ENCODE measurements around the gene OR2T3. TPM values are rescaled to one million over a fixed set of nuclear protein-coding genes. Genes with fewer than 3 reads are reported as not detected.
A peak's percentile ranks its signal among the peaks of the same experiment; 100 is the strongest.
"Not testable (repeated sequence)": the region's sequence is repeated elsewhere in the genome, so short reads cannot be mapped to it uniquely, and the experiment has no call there.

The OR2T3 gene
- total and polyA plus RNA-seq, 2 of the 8 experiments (the other 6 are each of a cell fraction or from before 2014, with no cell fraction given): not detected

GRCh38 chr1:248507773-248508172 is 34.6 kb downstream of the OR2T3 start, which contains the start of gene OR2G6:
Gene OR2G6 (plus strand): TSS chr1:248508073. CDS start chr1:248521647, 13,574 bp downstream.
- H3K27ac ChIP-seq (ENCODE audit: low read depth, low read length); H4K20me1 ChIP-seq (replicated peaks in 1 of 2; ENCODE audit: control insufficient read depth in 1 of 2, insufficient read depth in 2 of 2, low read length in 2 of 2); H3K79me2 ChIP-seq (ENCODE audit: control insufficient read depth in 1 of 2, insufficient read depth in 2 of 2, low read length in 2 of 2); H3K14ac ChIP-seq (ENCODE audit: insufficient read length); H2AFZ ChIP-seq (ENCODE audit: low read length); DNase-seq (ENCODE audit: low read depth in 1 of 2, low spot score in 2 of 2); H2BK12ac ChIP-seq (ENCODE audit: low read depth, low read length); H3K79me1 ChIP-seq (ENCODE audit: low read depth, low read length); H3K23me2 ChIP-seq (ENCODE audit: low read depth, low read length); H3K23ac ChIP-seq (ENCODE audit: insufficient read length); H3K27me3 ChIP-seq (replicated peaks in 1 of 4; ENCODE audit: control insufficient read depth in 3 of 4, extremely low read depth in 1 of 4, insufficient read depth in 3 of 4, low read length in 3 of 4); H2AK5ac ChIP-seq (ENCODE audit: low read depth, low read length); H3K36me3 ChIP-seq (ENCODE audit: control insufficient read depth in 2 of 4, insufficient read depth in 4 of 4, low read length in 3 of 4); H3K56ac ChIP-seq (replicated peaks; ENCODE audit: insufficient read length, low read depth, low read length); H4K91ac ChIP-seq (replicated peaks; ENCODE audit: insufficient read length, low read length); H3K4me2 ChIP-seq (ENCODE audit: insufficient read depth in 1 of 2, low read depth in 2 of 2, low read length in 2 of 2); CTCF ChIA-PET (ENCODE audit: partially characterized antibody); H3K9me3 ChIP-seq (ENCODE audit: insufficient read depth in 2 of 2, low read depth in 1 of 2, low read length in 1 of 2); H3K4me3 ChIP-seq (ENCODE audit: extremely low read depth in 1 of 4, insufficient read depth in 2 of 4, low read depth in 3 of 4, low read length in 4 of 4); H4K8ac ChIP-seq (ENCODE audit: extremely low read depth, insufficient read depth, low read length); H2BK5ac ChIP-seq (ENCODE audit: low read depth, low read length); H3K18ac ChIP-seq (ENCODE audit: extremely low read depth, low read length); H2BK20ac ChIP-seq (ENCODE audit: low read length); H2BK120ac ChIP-seq (replicated peaks; ENCODE audit: low read depth, low read length); H3K9ac ChIP-seq (replicated peaks in 1 of 4; ENCODE audit: extremely low read depth in 1 of 4, low read depth in 3 of 4, low read length in 3 of 4); H3K4ac ChIP-seq (replicated peaks; ENCODE audit: insufficient read length, low read depth, low read length); H2BK15ac ChIP-seq (ENCODE audit: low read length); H4K5ac ChIP-seq (ENCODE audit: insufficient read length, low read depth, low read length); POLR2A ChIA-PET (ENCODE audit: partially characterized antibody); H3K4me1 ChIP-seq (replicated peaks in 1 of 4; ENCODE audit: control insufficient read depth in 3 of 4, insufficient read depth in 4 of 4, low read length in 3 of 4): not testable (repeated sequence)
- FAIRE-seq: peak; percentile 50
- WGBS, 2 experiments (ENCODE audit: extremely low coverage in 1 of 2, insufficient coverage in 1 of 2, insufficient read length in 1 of 2, insufficient replicate concordance in 2 of 2, low coverage in 1 of 2, low lambda C conversion rate in 2 of 2, missing lambda C conversion rate in 1 of 2): no CpG with 5 or more reads among the region's 2 CpGs

- H3K23me2 ChIP-seq (ENCODE audit: low read depth, low read length); H3K23ac ChIP-seq (ENCODE audit: insufficient read length); H2AFZ ChIP-seq (ENCODE audit: low read length); H4K91ac ChIP-seq (replicated peaks; ENCODE audit: insufficient read length, low read length); H3K4me3 ChIP-seq (ENCODE audit: extremely low read depth in 1 of 4, insufficient read depth in 2 of 4, low read depth in 3 of 4, low read length in 4 of 4); H3K36me3 ChIP-seq (ENCODE audit: control insufficient read depth in 2 of 4, insufficient read depth in 4 of 4, low read length in 3 of 4); H3K14ac ChIP-seq (ENCODE audit: insufficient read length); H3K9ac ChIP-seq (replicated peaks in 1 of 4; ENCODE audit: extremely low read depth in 1 of 4, low read depth in 3 of 4, low read length in 3 of 4); FAIRE-seq; POLR2A ChIA-PET (ENCODE audit: partially characterized antibody); H3K4me2 ChIP-seq (ENCODE audit: insufficient read depth in 1 of 2, low read depth in 2 of 2, low read length in 2 of 2); H4K8ac ChIP-seq (ENCODE audit: extremely low read depth, insufficient read depth, low read length); CTCF ChIA-PET (ENCODE audit: partially characterized antibody); H4K20me1 ChIP-seq (replicated peaks in 1 of 2; ENCODE audit: control insufficient read depth in 1 of 2, insufficient read depth in 2 of 2, low read length in 2 of 2); H3K79me2 ChIP-seq (ENCODE audit: control insufficient read depth in 1 of 2, insufficient read depth in 2 of 2, low read length in 2 of 2); H3K4me1 ChIP-seq (replicated peaks in 1 of 4; ENCODE audit: control insufficient read depth in 3 of 4, insufficient read depth in 4 of 4, low read length in 3 of 4); H2BK12ac ChIP-seq (ENCODE audit: low read depth, low read length); H2BK15ac ChIP-seq (ENCODE audit: low read length); H3K79me1 ChIP-seq (ENCODE audit: low read depth, low read length); H4K5ac ChIP-seq (ENCODE audit: insufficient read length, low read depth, low read length); H3K4ac ChIP-seq (replicated peaks; ENCODE audit: insufficient read length, low read depth, low read length); H3K27me3 ChIP-seq (replicated peaks in 1 of 4; ENCODE audit: control insufficient read depth in 3 of 4, extremely low read depth in 1 of 4, insufficient read depth in 3 of 4, low read length in 3 of 4); H3K56ac ChIP-seq (replicated peaks; ENCODE audit: insufficient read length, low read depth, low read length); H2BK5ac ChIP-seq (ENCODE audit: low read depth, low read length); H2BK20ac ChIP-seq (ENCODE audit: low read length); H3K27ac ChIP-seq (ENCODE audit: low read depth, low read length); DNase-seq (ENCODE audit: low read depth in 1 of 2, low spot score in 2 of 2); H2AK5ac ChIP-seq (ENCODE audit: low read depth, low read length); H3K18ac ChIP-seq (ENCODE audit: extremely low read depth, low read length); H3K9me3 ChIP-seq (ENCODE audit: insufficient read depth in 2 of 2, low read depth in 1 of 2, low read length in 1 of 2); H2BK120ac ChIP-seq (replicated peaks; ENCODE audit: low read depth, low read length): not testable (repeated sequence)
Observed at GRCh38 chr1:248510217-248510616, 37.1 kb downstream of the OR2T3 start.
